Astrocyte of the cerebellum (primary cell): ENCODE data around the gene ATXN7L3.

Experiments used
- DNase-seq: peaks from one replicate; pipeline ENCODE4 v3.0.0-alpha.2; 2011; ENCODE audit warnings: low read depth
- H3K4me3 ChIP-seq: 2 replicates; pipeline ENCODE4 v1.5.1; 2011; ENCODE audit warnings: mild to moderate bottlenecking, low read depth, low read length, moderate library complexity
- CTCF ChIP-seq: IDR thresholded peaks from 2 replicates; pipeline ENCODE4 v1.5.1; 2012; ENCODE audit warnings: low read length, low read depth, moderate library complexity, mild to moderate bottlenecking; ENCODE audit errors: missing control alignments
- in situ Hi-C: cut with HindIII; loops from 2 replicates; pipeline ENCODE4 v1.10.0; 2017; ENCODE audit warnings: low sequenced_read_pairs

ATXN7L3 gene

GRCh38 chr17:44191941-44192496 lies 7.7 kb downstream of the ATXN7L3 start:
- H3K4me3 ChIP-seq: no peak overlapping the region
- no peak for TF ChIP-seq CTCF
- no peak for DNase-seq
- in situ Hi-C loops: no loop called here

- H3K4me3 ChIP-seq: no peak overlapping the region
- no peak for TF ChIP-seq CTCF
- in situ Hi-C loops: no loop called here
- DNase-seq: no peak
Observed at GRCh38 chr17:44191369-44191768, 8.3 kb downstream of the ATXN7L3 start.

GRCh38 chr17:44190481-44190880 lies 9.2 kb downstream of the ATXN7L3 start:
- DNase-seq: no peak
- TF ChIP-seq CTCF: no peak
- H3K4me3 ChIP-seq: no peak overlapping the region
- in situ Hi-C loops: no loop called here

- in situ Hi-C loops: no loop called here
- no peak overlapping the region for H3K4me3 ChIP-seq
- DNase-seq: no peak
- no peak for TF ChIP-seq CTCF
Observed at GRCh38 chr17:44188576-44189403, 10.9 kb downstream of the ATXN7L3 start.

- H3K4me3 ChIP-seq: peak overlapping the region; percentile 99
- DNase-seq: peak; percentile 32
- TF ChIP-seq CTCF: no peak
- in situ Hi-C loops: no loop called here
Observed at GRCh38 chr17:44187131-44187899, 12.4 kb downstream of the ATXN7L3 start.

GRCh38 chr17:44186307-44187130 lies 13.2 kb downstream of the ATXN7L3 start, which contains the start of gene TMUB2:
Gene TMUB2, plus strand, starts transcription at chr17:44186972. Its CDS starts 737 bp downstream, at chr17:44187709.
- peak within 1 kb of the TSS; percentile 99 for H3K4me3 ChIP-seq
- no peak for TF ChIP-seq CTCF
- in situ Hi-C loops: no loop called here
- peak; percentile 98 for DNase-seq
